ENCODE data around the gene ARF1. TPM values are rescaled to one million over a fixed set of nuclear protein-coding genes. Genes with fewer than 3 reads are reported as not detected.

The ARF1 gene
- total RNA-seq, 2 donors from 2014 or later, result 322 to 372 TPM

DNA sequence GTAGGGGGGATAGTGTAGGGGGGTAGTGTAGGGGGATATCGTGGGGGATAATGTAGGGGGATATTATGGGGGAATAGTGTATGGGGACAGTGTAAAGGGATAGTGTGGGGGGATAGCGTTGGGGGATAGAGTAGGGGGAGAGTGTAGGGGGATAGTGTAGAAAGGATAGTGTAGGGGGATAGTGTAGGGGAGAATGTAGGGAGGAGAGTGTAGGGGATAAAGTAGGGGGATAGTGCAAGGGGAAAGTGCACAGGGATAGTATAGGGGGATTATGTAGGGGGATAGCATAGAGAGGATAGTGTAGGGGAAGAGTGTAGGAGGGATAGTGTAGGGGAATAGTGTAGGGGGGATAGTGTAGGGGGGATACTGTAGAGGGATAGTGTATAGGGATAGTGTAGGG lies 12.3 kb upstream of the ARF1 start:
- TF ChIP-seq, protein P1, sequence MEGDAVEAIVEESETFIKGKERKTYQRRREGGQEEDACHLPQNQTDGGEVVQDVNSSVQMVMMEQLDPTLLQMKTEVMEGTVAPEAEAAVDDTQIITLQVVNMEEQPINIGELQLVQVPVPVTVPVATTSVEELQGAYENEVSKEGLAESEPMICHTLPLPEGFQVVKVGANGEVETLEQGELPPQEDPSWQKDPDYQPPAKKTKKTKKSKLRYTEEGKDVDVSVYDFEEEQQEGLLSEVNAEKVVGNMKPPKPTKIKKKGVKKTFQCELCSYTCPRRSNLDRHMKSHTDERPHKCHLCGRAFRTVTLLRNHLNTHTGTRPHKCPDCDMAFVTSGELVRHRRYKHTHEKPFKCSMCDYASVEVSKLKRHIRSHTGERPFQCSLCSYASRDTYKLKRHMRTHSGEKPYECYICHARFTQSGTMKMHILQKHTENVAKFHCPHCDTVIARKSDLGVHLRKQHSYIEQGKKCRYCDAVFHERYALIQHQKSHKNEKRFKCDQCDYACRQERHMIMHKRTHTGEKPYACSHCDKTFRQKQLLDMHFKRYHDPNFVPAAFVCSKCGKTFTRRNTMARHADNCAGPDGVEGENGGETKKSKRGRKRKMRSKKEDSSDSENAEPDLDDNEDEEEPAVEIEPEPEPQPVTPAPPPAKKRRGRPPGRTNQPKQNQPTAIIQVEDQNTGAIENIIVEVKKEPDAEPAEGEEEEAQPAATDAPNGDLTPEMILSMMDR (conservative IDR thresholded peaks at IDR 0.05), result no peak
- Histone ChIP-seq H3K4me1 (ENCODE audit: control insufficient read depth, insufficient read depth, low read length) (no peaks in the 10 kb centered on the region), H3K36me3 (ENCODE audit: control insufficient read depth, insufficient read depth, low read length) (no peaks in the 10 kb centered on the region), H3K27me3 (ENCODE audit: control insufficient read depth, insufficient read depth, low read length, poor library complexity, severe bottlenecking) (peaks cover 51% of the 10 kb centered on the region), H3K9ac (ENCODE audit: extremely low read depth, low read length, poor library complexity, severe bottlenecking) (no peak overlapping the region), H3K4me3 (ENCODE audit: low read length) (no peak overlapping the region), H3K9me3 (ENCODE audit: control insufficient read depth, low read length) (no peaks in the 10 kb centered on the region), H3K27ac (ENCODE audit: low read depth, low read length) (no peak overlapping the region)
- Mint-ChIP-seq H3K4me1 (peaks cover 15% of the 10 kb centered on the region), H3K27ac (no peak overlapping the region), H3K4me3 (no peak overlapping the region), H3K27me3 (ENCODE audit: insufficient read depth) (peaks cover 44% of the 10 kb centered on the region), H3K36me3 (ENCODE audit: low read depth) (no peaks in the 10 kb centered on the region), H3K9me3 (no peaks in the 10 kb centered on the region)
- 27 to 57% methylated on average over 1 to 2 of the region's 2 CpGs for WGBS, 2 experiments (ENCODE audit: insufficient coverage in 1 of 2, insufficient read length in 1 of 2)
- DNase-seq, result no peak

DNA sequence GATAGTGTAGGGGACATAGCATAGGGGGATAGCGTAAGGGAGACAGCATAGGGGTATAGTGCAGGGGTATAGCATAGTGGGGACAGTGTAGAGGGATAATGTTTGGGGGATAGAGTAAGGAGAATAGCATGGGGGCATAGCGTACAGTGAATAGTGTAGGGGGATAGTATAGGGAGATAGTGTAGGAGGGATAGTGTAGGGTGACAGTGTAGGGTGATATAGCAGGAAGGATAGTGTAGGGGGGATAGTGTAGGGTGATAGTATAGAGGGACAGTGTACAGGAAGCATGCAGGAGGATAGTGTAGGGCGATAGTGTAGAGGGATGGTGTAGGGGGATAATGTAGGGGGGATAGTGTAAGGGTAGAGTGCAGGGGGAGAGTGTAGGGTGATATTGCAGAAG lies 11.7 kb upstream of the ARF1 start:
- Histone ChIP-seq H3K27ac (ENCODE audit: low read depth, low read length) (no peak overlapping the region), H3K9ac (ENCODE audit: extremely low read depth, low read length, poor library complexity, severe bottlenecking) (no peak overlapping the region), H3K4me3 (ENCODE audit: low read length) (no peak overlapping the region), H3K9me3 (ENCODE audit: control insufficient read depth, low read length) (no peaks in the 10 kb centered on the region), H3K27me3 (ENCODE audit: control insufficient read depth, insufficient read depth, low read length, poor library complexity, severe bottlenecking) (peaks cover 51% of the 10 kb centered on the region), H3K4me1 (ENCODE audit: control insufficient read depth, insufficient read depth, low read length) (no peaks in the 10 kb centered on the region), H3K36me3 (ENCODE audit: control insufficient read depth, insufficient read depth, low read length) (no peaks in the 10 kb centered on the region)
- Mint-ChIP-seq H3K4me3 (no peak overlapping the region), H3K9me3 (no peaks in the 10 kb centered on the region), H3K27me3 (ENCODE audit: insufficient read depth) (peaks cover 51% of the 10 kb centered on the region), H3K27ac (no peak overlapping the region), H3K36me3 (ENCODE audit: low read depth) (no peaks in the 10 kb centered on the region), H3K4me1 (peaks cover 15% of the 10 kb centered on the region)
- TF ChIP-seq, protein P1 (conservative IDR thresholded peaks at IDR 0.05), result no peak
- DNase-seq, result no peak
- WGBS, 2 experiments (ENCODE audit: insufficient coverage in 1 of 2, insufficient read length in 1 of 2), result 67 to 75% methylated on average over 2 to 3 of the region's 3 CpGs

DNA sequence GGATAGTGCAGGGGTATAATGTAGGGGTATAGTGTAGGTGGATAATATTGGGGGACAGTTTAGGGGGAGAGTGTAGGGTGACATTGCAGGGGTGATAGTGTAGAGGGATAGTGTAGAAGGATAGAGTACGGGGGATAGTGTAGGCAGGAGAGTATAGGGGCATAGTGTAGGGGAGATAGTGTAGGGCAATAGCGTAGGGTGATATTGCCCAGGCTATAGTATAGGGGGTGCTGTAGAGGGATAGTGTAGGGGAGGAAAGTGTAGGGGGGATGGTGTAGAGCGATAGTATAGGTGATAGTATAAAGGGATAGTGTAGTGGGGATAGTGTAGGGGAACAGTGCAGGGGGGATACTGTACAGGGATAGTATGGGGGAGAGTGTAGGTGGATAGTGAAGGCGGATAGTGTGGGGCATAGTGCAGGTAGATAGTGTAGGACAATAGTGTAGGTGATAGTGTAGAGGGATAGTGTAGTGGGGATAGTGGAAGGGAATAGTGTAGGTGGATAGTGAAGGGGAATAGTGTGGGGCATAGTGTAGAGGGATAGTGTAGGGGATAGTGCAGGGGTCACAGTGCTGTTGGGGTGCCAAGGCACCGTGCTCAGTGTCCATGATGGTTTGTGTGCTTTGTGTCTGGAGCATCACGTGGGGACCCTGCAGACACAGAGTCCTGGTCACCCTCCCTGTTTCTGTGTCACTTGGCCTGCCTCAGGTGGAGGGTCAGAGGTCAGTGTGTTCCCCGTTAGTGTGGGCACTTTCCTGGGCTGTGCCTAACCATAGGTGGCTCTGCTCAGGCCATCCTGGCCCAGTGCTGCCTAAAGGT lies 10.5 kb upstream of the ARF1 start:
- H3K27me3 ChIP-seq (ENCODE audit: control insufficient read depth, insufficient read depth, low read length, poor library complexity, severe bottlenecking), result peaks cover 51% of the 10 kb centered on the region
- TF ChIP-seq, protein P1 (conservative IDR thresholded peaks at IDR 0.05), result peak; percentile 22

More for the DNA sequence above, 10.5 kb upstream of the ARF1 start:
- H3K36me3 ChIP-seq (ENCODE audit: control insufficient read depth, insufficient read depth, low read length), result no peaks in the 10 kb centered on the region
- no peaks in the 10 kb centered on the region for H3K9me3 Mint-ChIP-seq
- no peak for DNase-seq
- no peaks in the 10 kb centered on the region for H3K9me3 ChIP-seq (ENCODE audit: control insufficient read depth, low read length)
- H3K4me1 Mint-ChIP-seq, result peaks cover 6% of the 10 kb centered on the region
- no peak overlapping the region for H3K4me3 ChIP-seq (ENCODE audit: low read length)
- H3K27ac ChIP-seq (ENCODE audit: low read depth, low read length), result no peak overlapping the region
- no peaks in the 10 kb centered on the region for H3K4me1 ChIP-seq (ENCODE audit: control insufficient read depth, insufficient read depth, low read length)
- H3K4me3 Mint-ChIP-seq, result no peak overlapping the region
- WGBS, 2 experiments (ENCODE audit: insufficient coverage in 1 of 2, insufficient read length in 1 of 2), result 70 to 75% methylated on average over 7 of the region's 7 CpGs
- no peaks in the 10 kb centered on the region for H3K36me3 Mint-ChIP-seq (ENCODE audit: low read depth)
- no peak overlapping the region for H3K27ac Mint-ChIP-seq
- no peak overlapping the region for H3K9ac ChIP-seq (ENCODE audit: extremely low read depth, low read length, poor library complexity, severe bottlenecking)
- H3K27me3 Mint-ChIP-seq (ENCODE audit: insufficient read depth), result peaks cover 61% of the 10 kb centered on the region

All from endodermal cell (in vitro differentiated cells).